Activated CD4-positive, alpha-beta T cell treated with anti-CD3 and anti-CD28 coated beads, Interleukin-2, amount 50 U/mL, for 24 hours (primary cell): ENCODE results near the gene SHISA9.

Experiments
- DNase-seq, 2 donors: peaks; one replicate each; pipeline ENCODE4 v3.0.0-alpha.2; 2020; ENCODE audit warnings: low read depth in 1 of 2, low spot score in 1 of 2

The SHISA9 gene

DNA sequence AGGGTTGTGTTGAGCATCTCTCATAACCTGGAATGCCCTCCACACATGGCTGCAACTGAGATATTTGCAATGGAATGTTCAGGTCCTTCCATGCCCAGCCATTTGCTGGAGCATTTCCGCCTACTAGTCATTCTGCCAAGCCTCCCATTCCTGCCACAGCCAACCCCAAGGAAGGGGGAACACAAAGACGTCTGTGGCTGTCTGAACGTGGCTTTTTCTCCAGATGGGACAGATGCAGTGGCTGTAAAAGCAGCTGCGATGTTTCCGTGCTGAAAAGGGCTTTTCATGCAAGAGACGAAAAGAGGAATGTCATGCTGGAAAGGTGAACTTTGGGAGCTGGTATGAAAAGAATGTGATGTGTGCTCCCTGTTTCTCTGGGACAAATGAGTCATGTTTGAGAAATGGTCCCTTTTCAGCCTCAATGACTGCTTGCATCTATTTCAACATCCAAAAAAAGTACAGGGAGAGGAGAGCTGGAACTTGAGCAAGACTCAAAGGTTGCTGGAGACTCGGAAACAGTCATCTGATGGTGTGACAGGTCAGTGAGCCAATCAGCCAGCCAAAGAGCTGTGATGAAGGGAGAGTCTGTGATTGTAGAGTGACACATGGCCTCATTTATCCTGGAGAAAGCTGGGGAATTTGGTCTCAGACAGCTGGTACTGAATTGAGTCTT lies 208.9 kb downstream of the SHISA9 start:
- no peak for DNase-seq

DNA sequence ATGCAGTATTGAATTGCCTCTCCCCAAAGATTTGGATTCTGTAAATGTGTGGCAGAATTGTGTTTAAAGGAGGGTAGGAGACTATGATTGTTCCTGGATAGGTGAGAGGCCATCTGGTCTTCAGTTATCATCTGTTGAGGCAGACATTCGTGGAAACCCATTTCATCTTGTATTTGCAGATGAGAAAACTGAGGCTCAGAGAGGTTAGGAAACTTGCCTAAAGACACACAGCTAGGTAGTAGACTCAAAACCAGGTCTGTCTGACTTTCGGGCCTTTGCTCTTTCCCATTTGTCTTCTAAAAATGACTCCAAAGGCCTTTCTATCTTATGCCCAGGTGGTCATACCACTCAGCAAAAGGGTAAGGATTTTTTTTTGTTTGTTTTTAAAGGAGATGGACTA lies 210.3 kb downstream of the SHISA9 start:
- DNase-seq: no peak

DNA sequence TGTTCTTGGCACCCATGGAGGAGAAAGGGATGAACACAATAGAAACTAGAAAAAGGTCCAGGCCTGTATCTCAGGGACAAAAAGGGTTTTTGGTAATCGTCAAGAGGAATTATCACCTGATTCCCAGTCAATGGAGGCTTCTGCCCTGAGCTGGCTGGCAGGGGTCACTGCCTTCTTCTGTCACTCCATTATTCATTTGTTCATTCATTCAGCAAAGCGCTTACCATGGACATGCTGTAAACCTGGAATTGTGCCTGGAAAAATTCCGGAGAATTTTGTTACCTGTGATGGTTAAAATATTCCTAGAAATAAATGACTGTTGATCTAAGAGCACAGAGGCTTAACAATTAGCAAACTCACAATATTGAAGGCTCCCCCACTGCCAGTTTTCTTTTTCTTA lies 212.3 kb downstream of the SHISA9 start:
- no peak for DNase-seq

DNA sequence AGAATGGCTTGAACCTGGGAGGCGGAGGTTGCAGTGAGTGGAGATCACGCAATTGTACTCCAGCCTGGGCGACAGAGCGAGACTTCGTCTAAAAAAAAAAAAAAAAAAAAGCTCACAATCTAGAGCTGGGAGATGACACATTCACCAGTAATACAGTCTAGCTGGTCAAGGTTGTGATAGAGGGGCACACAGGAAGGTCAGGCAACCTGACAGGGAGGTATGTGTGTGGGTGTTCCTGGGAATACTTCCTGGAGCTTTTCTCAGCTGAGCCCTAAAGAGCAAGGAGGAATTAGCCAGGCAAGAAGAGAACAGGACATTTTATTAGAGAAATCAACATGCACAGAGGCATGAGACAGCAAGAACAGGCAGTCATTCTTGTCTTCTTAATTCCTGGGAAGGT lies 216.7 kb downstream of the SHISA9 start:
- no peak for DNase-seq

DNA sequence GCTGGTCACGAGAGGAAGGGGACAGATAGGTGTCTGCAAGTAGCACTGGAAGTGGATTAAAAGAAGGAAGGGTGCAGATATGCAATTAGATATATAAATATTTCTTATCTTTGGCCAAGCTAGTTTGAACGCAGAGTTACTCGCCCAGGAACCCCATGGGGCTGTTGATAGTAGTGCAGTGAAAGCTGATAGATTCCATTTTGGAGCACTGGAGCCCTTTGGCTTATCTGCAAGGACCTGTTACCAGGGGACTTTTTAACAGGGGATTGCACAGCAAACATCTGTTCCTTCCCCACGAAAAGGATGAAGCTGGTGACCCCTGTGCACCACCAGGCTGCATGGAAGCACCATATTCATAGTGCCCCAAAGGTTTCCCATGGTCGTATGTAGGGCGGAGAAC lies 218.7 kb downstream of the SHISA9 start:
- no peak for DNase-seq

DNA sequence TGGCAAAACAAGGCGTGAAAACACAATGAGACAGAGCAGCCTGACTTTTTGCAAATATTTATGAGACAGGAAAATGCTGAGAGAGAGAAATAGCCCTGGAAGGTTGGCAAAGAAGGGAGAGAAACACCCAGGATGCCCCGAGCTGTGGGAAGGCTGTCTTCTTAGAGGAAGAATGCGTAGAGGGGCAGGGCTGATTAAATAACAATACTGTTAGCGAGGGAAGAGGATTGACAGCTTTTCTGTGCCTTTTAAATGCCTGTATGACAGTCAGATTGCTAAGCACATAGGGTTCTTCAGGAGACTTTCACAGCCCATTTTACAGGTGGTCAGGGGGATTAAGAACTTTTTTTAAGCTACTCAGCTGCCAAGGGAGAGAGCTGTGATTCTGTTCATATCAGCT lies 219.2 kb downstream of the SHISA9 start:
- no peak for DNase-seq

DNA sequence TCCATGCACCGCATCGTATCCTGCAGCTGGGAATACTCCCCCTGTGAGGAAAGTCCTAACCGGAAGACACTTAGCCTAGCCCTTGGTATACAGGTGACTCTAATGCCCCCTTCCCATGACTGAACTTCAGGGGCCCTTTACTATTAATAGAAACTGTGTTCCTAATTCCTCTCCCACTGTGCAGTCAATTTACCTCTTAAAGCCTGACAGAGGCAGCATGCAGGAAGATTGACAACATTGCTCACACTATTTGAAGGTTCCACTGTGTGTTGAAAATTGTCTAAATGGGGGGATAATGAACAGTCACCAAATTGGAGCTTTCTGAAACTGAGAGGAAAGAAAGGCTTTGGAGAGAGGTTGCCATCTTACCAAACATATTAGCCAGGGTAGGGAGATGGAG lies 222.6 kb downstream of the SHISA9 start:
- no peak for DNase-seq

DNA sequence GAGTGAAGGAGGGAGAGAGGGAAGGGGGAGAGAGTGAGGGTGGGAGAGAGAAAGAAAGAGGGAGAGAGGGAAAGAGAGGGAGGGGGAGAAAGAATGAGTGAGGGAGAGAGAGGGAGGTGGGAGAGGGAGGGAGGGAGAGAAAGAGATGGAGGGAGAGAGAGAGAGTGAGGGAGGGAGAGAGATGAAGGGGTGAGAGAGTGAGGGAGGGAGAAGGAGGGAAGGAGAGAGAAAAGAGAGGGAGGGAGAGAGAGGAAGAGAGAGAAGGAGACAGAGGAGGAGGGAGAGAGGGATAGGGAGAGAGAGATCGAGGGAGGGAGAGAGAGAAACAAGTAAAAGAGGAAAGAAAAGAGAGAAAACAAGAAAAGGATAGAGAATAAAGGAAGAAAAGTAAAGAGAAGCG lies 225.7 kb downstream of the SHISA9 start:
- no peak for DNase-seq

DNA sequence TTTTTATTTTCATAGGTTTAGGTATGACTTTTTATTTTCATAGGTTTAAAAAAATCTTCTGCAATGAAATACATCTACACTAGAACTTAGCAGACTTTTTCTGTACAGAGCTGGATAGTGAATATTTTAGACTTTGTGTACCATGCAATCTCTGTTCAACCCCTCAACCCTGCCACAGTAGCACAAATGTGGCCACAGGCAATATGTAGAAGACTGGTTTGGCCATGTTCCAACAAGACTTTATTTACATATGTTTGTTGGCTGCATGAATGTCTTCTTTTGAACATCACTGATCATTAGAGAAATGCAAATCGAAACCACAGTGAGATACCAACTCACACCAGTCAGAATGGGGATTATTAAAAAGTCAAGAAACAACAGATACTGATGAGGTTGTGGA lies 229.2 kb downstream of the SHISA9 start:
- DNase-seq: no peak

DNA sequence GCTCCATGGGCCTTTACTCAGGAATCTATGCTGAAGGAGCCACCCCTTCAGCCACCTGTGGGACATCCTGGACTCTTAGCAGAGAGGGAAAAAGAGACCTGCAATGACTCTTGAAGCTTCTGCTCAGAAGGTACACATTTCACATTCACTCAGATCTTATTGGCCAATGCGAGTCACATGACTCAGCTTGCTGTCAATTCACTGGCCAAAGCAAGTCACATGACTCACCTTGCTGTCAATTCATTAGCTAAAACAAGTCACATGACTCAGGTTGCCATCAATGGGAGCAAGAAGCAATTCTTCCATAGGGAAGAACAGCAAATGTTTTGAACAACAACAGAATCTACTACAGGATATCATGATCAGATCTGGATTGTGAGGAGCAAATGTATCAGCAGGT lies 233.4 kb downstream of the SHISA9 start:
- DNase-seq: no peak

DNA sequence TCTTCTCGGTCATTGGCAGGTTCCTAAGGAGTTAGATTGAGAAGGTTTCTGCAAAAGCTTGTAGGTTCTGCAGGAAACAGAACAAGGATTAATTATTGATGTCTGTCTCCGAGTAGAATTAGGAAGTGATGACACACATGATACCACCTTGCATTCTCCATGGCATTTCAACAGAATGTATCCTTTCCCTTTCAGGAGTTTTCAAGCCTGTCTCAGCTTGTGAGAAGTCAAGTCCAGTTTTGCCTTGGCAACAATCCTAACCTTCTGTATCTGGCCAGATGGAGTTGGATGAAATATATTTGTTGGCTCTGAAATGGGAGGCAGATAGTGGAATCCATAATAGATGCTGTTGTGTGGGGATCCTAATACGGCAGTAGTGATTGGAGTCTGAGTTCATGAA lies 235.5 kb downstream of the SHISA9 start:
- no peak for DNase-seq

DNA sequence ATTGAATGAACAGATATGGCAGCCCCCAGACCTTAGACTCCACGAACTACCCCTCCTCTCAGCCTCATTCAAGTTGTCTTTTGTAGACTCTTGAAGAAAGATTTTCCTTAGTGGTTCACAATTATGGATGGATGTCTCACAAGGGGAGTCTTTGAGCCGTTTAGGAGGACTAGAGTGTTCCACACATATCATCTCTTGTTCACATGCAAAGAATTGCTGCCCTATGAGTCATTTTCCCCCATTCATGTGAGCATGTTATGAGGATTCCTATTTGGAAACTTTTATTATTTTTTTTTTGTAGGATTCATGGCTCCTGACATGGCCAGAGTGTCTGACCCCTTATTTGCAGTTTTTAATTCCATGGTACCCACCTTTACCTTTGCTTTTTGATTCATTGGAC lies 237.1 kb downstream of the SHISA9 start:
- no peak for DNase-seq

DNA sequence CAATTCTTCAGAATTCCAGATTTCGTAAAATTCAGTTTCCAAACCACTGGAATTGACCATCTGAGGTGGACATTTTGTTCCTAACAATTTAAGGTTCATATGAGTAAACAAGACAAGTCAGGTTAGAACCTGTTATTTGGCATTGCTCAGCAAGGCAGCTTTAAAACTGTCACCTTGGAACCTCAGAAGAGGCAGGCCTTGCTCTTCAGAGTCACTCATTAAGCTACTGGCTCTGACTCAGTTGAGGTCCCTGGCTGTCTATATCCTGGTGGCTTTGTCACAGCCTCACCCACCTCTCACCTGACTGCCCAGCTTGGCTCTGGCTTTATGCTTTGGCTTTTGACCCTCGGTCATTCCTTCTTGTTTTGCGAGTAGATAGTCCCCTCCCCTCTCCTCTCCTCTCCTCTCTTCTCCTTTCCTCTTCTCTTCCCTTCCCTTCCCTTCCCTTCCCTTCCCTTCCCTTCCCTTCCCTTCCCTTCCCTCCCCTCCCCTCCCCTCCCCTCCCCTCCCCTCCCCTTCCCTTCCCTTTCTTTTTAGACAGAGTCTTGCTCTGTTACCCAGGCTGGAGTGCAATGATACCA lies 238.4 kb downstream of the SHISA9 start:
- no peak for DNase-seq

DNA sequence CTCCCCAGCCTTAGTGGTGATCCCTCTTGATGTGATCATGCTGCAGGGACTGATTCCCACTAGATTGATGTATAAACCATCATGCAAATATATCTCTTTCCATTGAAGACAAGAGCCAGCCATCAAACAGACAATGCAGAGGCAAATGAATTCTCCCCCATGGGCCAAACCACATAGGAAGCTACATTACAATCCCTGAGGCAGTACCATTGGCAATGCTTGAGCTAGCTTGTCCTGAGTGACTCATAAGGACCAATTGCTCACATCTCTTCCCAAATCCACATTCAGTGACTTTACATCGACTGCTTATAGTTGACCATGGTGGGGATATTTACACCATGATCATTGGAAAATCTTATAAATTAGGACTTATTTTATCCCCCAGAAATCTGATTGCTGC lies 242.2 kb downstream of the SHISA9 start:
- no peak for DNase-seq

DNA sequence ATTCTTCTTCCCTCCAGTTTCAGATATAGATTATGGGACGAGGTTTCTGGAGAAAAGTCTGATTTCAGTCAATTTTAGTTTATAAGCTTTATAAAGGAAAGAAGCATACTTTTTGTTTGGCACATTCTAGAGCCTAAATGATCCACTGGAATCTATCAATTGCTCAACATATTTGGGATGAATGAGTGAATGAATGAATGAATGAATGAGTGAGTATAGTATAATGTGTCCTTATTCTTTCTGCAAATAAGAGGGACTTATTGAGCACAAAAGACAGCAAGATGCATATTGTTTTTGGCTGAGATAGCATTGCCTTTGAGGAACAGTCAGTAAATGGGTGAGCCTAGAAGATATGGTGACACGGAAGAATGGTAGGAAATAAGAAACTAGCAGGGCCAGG lies 245.4 kb downstream of the SHISA9 start:
- no peak for DNase-seq

DNA sequence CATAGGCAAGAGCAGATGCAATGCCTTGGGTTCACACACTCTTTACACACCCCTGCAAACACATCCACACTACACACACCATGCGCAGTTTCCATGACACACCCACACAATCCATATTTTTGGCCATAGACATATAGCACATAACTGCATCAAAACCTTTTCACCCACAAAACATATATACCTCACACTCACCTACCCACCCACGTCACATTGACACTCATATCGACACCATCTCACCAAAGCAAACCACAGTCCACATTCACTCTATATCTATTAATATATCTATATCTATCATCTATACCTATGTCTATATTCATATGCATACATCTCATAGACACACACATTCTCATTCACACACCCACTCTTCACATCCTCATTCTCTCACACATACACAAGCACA lies 246.9 kb downstream of the SHISA9 start:
- DNase-seq: no peak

DNA sequence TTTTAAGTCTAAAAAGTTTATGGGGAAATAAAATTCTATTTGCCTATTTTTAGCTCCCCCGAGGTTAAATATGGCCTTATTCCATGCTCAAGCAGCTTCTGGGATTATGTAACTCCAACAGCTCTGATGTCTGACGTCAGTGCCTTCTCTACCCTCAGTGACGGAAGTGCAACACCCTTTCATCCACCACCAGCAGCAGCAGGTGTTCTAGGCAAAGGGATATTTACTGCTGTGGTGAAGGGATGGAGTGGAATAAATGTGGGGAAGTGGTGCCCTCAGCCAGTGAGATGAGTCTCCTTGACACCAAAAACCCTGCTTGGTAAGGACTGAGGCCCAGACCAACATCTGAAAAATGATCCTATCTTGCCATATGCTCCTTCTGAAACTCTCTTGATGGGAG lies 247.4 kb downstream of the SHISA9 start:
- no peak for DNase-seq

DNA sequence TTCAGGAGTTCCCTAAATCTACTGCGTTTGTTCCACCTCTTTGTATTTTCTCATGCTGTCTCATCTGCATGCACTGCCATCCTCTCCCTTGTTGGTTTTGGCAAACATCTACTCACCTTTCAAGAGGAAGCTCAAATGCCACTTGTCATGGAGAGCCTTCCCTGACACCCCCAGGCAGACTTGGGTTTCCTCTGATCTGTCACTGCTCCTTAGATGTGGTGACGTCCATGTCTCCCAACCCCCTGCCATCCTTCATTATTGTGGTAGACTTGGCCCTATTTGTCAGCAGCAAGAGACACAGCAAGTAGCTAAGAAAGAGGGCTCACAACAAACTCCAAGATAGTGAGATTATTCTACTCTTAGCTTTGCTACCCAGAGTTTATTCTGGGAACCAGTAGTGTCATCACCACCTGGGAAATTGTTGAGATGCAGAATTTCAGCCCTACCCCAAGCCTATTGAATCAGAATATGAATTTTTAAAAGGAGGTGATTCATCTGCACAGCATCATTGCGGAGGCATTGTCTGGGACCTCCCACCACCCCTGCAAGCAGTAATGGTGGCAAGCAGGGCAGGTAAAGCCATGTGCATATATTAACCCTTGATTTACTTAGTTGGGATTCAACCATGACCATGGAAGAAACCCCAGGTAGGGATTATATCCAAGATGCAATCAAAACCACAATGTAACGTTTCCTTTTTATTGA lies 248.9 kb downstream of the SHISA9 start:
- DNase-seq: no peak

DNA sequence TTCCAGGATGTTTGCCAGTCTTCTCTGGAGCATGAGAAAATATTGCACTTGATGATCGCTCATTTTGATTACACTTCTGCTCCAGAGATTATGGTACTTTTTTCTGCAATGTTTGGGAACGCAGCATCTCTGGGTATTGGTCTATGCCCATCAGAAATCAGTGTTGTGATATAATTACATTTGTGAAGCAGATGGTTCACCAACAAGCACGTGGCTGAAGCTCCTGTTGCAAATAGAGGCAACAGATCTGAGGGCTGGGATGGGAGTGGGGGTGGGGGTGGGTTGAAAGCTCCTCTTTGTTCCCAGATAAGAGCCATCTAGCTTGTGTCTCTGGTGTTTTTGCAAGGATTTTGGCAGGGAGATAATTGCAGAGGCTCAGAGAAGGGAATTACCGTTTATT lies 252.3 kb downstream of the SHISA9 start:
- DNase-seq: no peak

DNA sequence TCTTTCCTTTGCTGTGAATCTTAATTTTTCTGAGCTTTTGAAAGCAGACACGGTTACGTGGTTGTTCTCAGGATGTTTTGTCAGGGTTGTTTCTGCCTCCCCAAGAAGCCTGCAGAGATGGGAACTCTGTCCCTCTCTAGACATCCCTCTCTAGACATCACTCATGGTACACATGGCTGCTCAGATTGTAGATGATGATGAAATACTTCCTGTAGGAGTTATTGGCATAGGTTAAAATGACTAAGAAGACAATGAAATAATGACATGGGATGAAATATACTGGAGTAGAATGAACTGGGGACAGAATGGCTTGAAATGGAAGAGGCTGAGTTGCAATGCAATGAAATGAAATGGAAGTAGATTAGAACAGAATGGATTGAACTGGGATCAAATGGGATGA lies 253.4 kb downstream of the SHISA9 start:
- DNase-seq: no peak

DNA sequence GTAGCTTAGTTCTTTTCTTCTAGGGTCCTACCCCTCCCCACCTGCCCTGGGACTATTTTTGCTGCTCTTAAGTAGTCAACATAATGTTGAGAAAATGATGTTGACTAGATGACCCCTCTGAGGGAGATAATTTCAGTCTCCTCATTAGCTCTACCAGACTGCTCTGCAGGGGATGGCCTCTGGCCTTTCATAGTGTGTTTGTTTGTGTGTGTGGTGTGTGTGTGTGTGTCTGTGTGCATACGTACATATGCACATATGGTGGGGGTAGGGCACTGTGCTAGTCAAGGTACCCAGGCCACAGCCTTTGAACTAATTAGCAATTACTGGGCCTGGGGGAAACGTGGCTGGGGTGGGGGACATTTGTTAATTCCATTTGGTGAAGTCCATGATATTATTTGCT lies 254.0 kb downstream of the SHISA9 start:
- no peak for DNase-seq

DNA sequence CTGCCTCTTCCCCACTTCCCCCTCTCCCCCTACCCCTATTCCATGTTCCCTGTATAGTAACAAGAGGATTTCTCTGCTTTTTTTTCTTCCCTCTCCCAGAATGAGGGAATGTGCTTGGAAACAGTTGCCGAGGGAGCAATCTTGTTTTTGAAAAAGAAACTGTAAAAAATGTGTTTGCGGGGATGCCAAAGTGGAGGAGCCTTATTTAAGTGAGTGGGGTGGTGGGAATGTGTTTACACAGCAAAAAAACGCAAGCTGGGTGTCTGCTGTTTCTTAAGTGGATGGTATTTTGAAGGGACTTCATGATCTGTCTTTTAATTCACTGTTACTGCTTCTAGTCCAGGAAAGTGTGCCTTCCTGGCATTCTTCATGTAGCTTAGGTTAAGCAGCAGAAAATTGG lies 254.4 kb downstream of the SHISA9 start:
- no peak for DNase-seq

DNA sequence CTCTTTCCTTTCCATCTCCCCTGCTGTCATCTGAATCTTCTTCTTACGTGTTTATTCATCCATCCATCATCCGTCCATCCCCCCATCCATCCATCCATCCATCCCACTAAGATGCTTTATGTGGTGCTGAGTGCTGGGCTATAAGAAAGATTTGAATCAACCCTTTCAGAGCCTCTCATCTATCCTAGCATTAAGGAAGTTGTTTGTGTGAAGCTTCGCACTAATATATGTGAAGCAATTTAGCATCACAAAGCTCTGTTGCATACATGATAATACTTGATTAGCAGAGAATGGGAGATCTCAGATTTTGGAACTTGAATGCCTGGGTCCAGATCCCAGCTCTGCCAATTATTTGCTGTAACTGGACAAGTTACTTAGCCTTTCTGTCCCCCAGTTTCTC lies 255.7 kb downstream of the SHISA9 start:
- DNase-seq: no peak
